ENCODE data around the gene ASF1B. TPM values are rescaled to one million over a fixed set of nuclear protein-coding genes. Genes with fewer than 3 reads are reported as not detected.

Gene ASF1B
- total RNA-seq, 1 experiment from 2014 or later = 102 TPM

- no peak for DNase-seq (ENCODE audit: low spot score)
Measured at GRCh38 chr19:14138576-14139265, 2.3 kb upstream of the ASF1B start.

GRCh38 chr19:14135985-14136508, 342 bp downstream of the ASF1B start:
- no peak for DNase-seq (ENCODE audit: low spot score)

GRCh38 chr19:14135355-14135754, 1.0 kb downstream of the ASF1B start:
- DNase-seq (ENCODE audit: low spot score) = no peak

GRCh38 chr19:14127929-14128509, 8.4 kb downstream of the ASF1B start:
- DNase-seq (ENCODE audit: low spot score) = no peak

DNA sequence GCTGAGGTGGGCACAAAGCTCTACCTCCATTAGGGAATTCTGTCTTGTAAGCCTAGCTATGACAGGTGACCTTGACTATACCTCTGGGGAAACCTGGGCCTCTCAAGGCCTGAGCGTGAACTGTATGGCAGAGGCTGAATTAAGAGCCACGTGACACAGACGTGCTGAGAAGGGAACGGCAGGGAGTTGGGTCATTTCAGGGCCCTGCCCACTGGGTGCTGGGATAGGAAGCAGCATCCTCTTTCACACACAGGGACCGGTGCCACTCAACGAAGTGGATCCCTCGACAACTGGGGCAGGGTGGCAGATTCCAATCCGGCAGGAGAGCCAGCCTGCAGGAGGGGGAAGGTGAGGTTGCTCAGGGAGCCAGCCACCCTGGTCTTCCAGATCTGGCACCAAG, 9.2 kb downstream of the ASF1B start:
- DNase-seq (ENCODE audit: low spot score) = no peak

DNA sequence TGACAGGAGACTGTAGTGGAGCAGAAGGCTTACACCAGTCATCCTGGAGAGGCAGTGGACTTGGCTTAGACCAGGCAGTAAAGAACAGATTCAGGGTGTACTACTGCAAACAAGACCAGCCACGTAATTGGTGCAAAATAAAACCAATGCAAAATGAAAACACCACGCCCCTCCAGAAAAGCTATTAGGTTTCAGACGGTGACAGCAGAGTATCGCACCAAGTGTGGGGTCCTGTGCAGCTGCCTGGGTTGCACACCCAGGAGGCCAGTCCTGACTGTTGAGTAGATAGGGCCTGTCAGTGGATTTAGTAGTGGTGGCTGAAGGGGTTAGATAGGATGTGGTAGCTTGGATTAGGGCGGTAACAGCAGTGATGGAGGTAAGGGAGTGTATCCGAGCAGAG, 13.5 kb downstream of the ASF1B start:
- DNase-seq (ENCODE audit: low spot score) = no peak

DNA sequence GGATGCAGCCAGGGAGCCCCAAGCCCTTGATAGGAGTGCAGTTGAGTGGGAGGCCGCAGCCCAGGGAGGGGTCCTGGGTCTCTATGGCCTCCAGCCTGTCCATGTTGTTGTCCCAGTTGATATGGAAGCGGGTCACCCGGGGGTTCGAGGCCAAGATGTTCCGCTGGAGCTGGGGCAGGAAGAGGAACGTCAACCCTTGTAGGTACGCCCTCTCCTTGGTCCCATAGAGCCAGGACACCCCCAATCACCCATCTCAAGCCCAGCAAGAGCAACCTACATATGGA, 15.9 kb downstream of the ASF1B start:
- DNase-seq (ENCODE audit: low spot score) = no peak

GRCh38 chr19:14119644-14120496, 16.5 kb downstream of the ASF1B start:
- DNase-seq (ENCODE audit: low spot score) = no peak

- no peak for DNase-seq (ENCODE audit: low spot score)
Measured at GRCh38 chr19:14119146-14119545, 17.2 kb downstream of the ASF1B start.

GRCh38 chr19:14118165-14119051, 18.0 kb downstream of the ASF1B start:
- DNase-seq (ENCODE audit: low spot score) = peak; percentile 36

- DNase-seq (ENCODE audit: low spot score) = peak; percentile 91
Measured at GRCh38 chr19:14117668-14118164, 18.7 kb downstream of the ASF1B start, which contains the start of gene PRKACA. Gene PRKACA (minus strand): TSS chr19:14117762. CDS start chr19:14117547, 215 bp downstream.

DNA sequence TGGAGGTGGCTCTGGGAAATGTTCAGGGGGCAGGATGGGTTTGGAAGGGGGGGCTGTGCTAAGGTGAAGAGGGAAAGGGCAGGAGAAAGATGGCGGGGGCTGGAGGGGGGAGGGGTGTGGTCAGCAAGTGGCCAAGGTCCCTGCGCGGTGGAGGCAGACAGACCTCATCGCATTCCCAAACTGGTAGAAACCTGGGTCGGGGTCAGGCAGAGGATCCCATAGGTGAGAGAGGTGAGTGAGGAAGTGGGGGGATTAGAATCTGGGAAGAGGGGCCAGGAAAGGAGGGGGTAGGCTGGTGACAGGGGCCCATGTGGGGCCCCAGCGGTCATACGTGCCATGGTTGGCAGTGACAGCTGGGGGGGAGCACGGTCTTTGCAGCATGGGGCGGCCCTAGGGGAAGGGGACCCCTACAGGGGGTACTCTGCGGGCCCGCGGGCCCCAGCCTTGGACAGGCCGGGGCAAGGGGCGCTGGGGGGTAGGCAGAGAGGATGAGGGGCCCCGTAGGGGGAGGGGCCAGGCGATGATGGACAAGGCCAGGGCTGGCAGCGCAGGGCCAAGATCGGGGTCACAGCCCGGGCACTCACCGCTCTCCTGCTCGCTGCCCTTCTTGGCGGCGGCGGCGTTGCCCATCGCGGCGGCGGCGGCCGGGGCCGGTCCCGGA, 19.3 kb downstream of the ASF1B start:
- DNase-seq (ENCODE audit: low spot score) = no peak

DNA sequence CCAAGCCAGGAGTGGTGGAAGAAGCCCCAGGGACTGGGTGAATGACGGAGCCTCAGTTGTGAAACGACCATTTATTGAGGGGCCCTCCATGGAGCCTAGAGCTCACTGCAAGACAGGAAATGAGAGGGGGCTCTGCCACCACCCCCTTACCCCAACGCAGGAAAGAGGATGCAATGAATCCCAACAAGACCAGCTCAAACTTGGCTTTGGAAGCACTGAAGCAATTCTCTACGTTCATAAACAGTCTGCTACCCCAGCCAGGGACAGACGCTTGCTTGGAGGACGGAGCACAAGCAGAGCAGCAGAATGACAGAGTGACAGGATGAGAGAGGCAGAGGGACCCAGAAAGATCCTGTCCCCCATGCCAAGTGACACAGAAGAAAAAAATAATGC, 19.9 kb downstream of the ASF1B start:
- no peak for DNase-seq (ENCODE audit: low spot score)

DNA sequence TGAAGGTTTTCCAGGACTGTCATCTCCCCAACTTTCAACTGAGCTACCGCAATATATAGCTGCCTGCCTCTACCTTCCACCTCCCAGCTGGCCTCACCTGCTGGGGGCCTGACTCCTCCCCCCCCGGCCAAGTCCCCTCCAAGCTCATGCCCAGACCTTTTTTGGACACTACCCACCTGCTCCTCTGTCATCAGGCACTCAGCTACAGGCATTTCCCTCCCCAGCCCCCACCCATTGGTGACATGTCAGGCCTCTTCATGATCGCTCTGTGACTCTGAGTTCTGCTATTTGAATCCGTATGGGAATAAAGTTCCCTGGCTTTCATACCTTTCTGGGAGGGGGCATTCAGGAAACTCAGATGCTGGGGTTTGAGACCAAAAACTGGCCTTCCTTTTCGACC, 20.6 kb downstream of the ASF1B start:
- no peak for DNase-seq (ENCODE audit: low spot score)

GRCh38 chr19:14114854-14115253, 21.5 kb downstream of the ASF1B start:
- DNase-seq (ENCODE audit: low spot score) = no peak

DNA sequence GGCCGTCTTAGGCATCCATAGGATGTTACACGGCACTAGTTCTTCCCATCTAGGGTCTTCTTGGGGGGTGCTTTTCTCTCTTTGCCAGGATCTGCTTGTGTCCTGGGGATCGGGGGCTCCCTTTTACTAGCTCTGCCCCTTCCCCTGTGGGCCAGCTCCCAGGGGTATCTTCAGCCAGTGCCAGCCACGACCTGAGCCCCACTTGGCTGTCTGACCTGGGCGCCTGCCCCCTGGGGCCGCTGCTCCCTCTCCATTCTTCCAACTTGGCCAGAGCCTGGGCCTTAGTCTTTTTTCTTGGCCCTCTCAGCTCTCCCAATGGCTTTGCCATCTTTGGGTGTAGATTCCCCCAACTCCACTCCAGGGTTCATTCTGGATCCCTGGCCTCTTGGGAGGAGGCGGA, 21.9 kb downstream of the ASF1B start:
- DNase-seq (ENCODE audit: low spot score) = no peak

GRCh38 chr19:14113762-14114414, 22.5 kb downstream of the ASF1B start:
- no peak for DNase-seq (ENCODE audit: low spot score)

- DNase-seq (ENCODE audit: low spot score) = no peak
Measured at GRCh38 chr19:14112809-14113385, 23.5 kb downstream of the ASF1B start.

DNA sequence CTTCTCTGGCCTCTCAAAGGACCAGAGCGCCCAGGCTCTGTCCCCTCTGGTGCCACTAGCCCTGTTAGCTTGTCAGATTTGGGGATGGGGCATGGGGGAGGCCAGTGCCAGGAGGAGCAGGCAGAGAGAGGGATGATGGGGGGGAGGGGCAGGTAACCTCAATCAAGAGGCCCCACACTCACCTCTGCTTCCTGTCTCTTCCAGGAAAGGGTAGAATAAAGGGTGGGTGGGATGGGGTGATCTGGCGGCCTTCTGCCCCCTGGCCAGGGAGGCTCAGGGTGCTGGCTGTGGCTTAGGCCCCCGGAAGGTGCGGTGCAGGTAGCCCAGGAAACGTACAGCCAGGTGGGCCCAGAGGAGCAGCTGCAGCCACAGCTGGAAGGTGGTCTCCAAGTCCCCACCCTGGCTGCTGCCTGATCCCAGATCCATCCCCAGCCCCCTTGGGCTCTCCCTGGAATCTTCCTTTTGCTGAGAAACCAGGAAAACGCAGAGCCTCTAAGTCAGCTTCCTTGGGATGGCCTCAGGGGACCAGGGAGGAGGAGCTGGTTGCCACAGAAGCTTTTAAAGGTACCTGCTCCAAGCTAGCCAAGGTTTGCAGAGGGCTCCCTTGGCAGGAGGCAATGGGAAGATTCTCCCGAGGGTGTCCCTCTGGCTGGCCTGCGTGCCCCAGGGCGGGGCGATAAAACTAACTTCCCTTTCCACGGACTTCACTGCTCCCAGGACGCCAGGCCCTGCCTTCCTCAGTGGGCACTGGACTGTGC, 24.2 kb downstream of the ASF1B start:
- no peak for DNase-seq (ENCODE audit: low spot score)

Measured in HT-29 (cell line).